H54 (cell line): ENCODE data around the gene AKAP6.
A peak's percentile ranks its signal among the peaks of the same experiment; 100 is the strongest.

ENCODE experiments used
- DNase-seq: peaks from one replicate; pipeline ENCODE4 v3.0.0; 2011; ENCODE audit warnings: low spot score, mixed read lengths; ENCODE audit not compliant: insufficient read length
- FAIRE-seq: peaks from 3 replicates; lab custom pipeline; 2011; peaks lifted over from hg19 to GRCh38; lab: Jason Lieb, UNC
- POLR2A ChIP-seq: IDR thresholded peaks from 2 replicates; pipeline ENCODE4 v1.6.1; 2011; ENCODE audit warnings: low read depth, mild to moderate bottlenecking, low read length

Gene AKAP6

DNA sequence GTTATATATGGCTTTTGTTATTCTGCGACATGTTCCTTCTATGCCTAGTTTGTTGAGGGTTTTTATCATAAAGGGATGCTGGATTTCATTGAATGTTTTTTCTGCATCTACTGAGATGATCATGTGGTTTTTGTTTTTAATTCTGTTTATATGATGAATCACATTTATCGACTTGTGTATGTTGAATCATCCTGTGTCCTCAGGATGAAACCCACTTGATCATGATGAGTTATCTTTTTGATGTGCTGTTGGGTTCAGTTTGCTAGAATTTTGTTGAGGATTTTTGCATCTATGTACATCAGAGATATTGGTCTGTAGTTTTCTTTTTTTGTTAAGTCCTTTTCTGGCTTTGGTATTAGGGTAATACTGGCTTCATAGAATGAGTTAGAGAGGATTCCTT is 291.2 kb downstream of the AKAP6 start:
- TF ChIP-seq POLR2A, result no peak
- FAIRE-seq (peak; percentile 100), DNase-seq (no peak)

DNA sequence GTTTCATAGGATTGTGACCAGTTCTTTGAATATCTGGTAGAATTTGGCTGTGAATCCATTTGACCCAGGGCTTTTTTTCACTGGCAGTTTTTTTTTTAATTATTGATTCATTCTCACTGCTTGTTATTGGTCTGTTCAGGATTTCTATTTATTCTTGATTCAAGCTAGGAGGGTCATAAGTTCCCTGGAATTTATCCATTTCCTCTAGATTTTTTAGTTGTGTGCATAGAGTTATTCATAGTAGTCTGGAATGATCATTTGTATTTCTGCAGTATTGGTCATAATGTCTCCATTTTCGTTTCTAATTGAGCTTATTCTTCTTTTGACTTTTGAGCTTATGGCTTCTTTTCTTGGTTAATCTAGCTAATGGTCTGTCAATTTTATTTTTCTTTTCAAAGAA is 291.6 kb downstream of the AKAP6 start:
- DNase-seq (no peak), FAIRE-seq (no peak)

DNA sequence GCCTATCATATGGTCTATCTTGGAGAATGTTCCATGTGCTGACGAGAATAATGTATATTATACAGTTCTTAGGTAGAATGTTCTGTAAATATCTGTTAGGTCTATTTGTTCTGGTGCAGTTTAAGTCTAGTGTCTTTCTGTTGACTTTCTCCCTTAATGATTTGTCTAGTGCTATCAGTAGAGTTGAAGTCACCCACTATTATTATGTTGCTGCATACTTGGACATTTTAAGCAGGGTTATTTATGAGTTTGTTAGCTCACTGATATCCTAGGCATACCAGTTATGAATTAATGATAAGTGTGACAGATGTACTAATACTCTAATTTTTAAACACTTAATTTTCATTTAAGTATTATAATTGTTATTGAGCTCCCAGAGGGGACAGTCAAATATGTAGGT is 292.5 kb downstream of the AKAP6 start:
- DNase-seq, result no peak
- peak; percentile 87 for FAIRE-seq
- no peak for TF ChIP-seq POLR2A

More for the DNA sequence above, 291.6 kb downstream of the AKAP6 start:
- no peak for TF ChIP-seq POLR2A

DNA sequence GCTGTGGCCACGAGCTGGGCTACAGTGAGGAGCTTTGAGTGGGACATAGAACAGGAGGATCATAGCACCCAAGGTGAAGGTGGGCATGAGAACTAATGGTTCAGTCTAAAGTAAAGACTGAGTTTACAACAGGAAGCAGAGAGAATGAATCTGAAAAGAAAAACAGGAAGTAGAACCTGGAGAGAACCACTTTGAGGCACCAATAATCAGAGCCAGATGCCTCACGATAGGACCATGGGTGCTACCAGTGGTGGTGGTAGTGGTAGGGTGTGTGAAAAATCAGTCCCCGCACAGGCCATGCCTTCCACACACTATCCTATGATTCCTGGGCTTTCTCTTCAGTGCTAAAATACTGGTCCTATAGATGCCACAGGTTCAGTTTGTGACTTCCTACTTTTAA is 293.6 kb downstream of the AKAP6 start:
- no peak for TF ChIP-seq POLR2A
- no peak for DNase-seq
- FAIRE-seq, result no peak

DNA sequence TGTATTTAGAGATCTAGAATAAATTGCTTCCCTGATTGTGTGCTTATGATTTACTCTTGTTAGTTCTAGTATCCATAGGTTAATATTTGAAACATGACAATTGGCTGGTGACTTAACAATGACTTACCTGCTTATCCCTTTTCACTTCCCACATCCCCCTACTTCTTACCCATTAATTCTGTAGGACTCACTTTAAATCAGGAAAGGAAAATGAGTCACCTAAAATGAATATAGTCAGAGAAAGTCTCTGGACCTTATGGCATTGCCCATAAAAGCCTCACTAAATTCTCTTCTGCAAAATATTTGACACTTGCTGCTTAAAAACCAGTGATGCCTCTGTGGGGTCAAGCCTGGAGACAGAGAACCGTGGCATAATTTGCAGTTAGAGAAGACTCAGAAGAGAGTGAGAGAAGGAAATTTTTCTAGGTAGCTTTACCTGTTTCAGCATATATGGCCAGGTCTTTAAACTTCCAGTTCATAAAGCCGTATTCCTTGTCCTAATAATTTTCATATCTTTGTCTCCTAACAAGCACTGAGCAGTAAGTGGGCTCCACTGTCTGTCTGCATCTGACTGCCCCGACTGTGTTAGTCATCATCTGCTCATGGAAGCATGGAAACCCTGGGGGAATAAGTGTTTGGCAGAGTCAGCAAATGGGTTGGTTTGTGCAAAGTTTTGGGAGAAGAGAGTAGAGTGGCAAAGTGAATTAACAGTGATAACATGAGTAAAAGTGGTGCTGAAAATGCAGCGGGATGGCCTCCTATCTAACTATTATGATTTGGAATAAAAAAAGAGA is 294.4 kb downstream of the AKAP6 start:
- FAIRE-seq (peak; percentile 100), DNase-seq (no peak)
- TF ChIP-seq POLR2A, result no peak

DNA sequence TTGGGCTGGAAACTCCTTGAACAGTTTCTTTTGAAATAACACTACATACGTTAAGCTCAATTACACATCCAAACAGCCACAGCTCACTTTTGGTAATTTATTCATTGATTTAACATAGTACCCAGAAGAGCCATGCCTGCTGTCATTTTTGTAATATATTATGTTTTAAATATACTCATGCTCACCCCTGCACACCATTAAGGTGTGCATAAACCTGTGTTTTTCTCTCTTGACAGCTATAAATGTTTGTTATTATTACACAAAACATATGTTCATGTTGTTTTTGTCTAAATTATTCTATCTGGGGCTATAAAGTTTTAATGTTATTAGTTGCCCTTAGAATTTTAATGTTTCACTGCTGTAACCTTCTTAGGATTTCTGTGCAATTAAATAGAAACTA is 296.1 kb downstream of the AKAP6 start:
- peak; percentile 86 for FAIRE-seq
- no peak for DNase-seq
- TF ChIP-seq POLR2A, result no peak

DNA sequence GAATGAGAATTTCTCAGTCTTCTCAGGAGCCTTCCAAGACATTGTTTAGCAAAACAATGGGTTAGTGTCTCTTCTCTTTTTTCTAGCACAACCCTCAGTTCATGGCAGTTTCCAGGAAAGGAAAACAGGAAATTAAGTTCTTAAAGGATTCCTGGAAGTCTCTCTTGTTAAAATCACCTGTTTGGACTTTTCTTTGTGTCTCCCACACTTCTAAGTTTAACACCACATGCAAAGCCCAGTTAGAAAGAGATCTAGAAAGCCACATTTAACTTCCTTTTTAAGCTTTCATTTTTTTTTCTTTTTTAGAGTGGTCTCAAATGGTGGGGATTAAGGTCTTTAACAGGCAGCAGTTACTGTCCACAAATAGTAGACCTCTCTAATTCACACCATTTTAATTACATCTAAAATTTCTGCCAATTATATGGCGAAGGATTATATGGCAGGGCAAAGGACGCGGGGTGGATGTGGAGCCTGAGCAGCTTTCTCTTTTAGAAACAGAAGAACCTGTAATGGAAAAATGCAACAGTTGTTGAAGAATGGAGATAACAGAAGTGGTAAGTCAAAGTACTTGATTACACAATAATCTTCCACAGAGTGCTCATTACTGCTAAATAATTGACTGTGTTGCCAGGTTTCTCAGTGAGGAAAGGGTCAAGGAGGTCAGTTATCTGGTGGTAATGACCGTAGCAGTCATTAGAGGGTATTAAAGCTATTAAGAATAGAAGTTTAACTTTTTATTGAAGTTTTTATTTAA is 298.6 kb downstream of the AKAP6 start:
- FAIRE-seq (peak; percentile 76), DNase-seq (no peak)
- TF ChIP-seq POLR2A, result no peak

DNA sequence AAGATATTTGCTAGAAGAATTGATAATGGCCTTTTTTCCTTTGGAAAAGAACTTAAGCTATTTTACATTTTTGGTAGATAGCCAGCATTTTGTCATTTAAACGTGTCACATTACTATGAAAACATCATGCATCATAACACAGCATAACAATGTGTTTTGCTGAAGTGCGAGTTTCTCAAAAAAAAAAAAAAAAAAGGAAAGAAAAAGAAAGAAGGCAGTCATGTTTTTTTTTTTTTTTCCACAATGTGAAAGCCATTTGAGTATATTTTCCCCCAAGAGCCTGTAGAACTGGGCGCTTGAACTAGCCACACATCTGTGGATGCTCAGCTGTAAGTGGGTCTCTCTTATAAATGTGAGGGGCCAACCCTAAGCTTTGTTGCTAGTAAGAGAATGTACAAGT is 300.1 kb downstream of the AKAP6 start:
- no peak for TF ChIP-seq POLR2A
- no peak for DNase-seq
- peak; percentile 20 for FAIRE-seq

DNA sequence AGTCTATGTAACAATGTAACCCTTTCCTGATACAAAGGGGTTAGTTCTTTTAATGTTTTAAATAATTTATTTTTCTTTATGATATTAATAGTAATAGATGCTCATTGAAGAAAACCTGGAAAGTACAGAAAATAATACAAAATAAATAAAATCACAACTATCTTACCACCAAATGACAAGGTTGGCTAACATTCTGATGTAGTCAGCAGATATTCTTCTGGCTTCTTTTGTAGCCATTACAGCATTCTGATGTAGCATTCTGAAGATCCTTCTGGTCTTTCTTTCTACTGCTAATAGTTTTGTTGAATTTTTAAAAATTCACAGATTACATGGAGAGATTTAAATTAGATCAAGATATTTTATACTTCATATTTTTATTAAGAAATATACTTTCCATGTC is 301.6 kb downstream of the AKAP6 start:
- DNase-seq, result no peak
- no peak for TF ChIP-seq POLR2A
- FAIRE-seq, result no peak

DNA sequence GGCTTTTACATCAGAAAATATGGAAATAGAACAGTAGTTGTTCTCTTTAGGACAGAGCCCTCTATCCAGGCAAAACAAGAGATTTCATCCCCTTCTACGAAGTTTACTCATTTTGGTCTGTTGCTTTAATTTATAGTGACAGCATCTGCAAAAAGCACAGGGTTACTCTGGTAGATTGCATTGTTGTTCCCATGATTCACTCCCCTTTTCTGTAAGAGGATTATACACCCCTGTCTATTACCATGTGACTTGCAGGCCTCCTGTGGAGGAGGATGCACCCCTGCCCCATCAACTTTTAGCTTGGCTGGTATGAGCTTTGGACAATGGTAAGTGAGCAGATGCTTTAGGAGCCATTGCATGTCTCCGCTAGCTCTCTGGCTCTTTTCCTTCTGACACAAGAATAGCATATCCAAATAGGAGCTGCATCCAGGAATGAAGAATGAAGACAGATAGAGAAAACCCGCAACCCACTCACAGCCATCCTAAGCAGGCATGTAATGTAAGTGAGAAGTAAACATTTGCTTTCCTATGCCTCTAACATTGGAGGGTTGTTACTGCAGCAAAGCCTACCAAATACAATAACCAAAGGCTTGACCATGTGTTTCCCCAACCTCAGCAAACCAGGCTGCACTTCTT is 304.2 kb downstream of the AKAP6 start:
- DNase-seq (no peak), FAIRE-seq (peak; percentile 96)
- TF ChIP-seq POLR2A, result no peak

DNA sequence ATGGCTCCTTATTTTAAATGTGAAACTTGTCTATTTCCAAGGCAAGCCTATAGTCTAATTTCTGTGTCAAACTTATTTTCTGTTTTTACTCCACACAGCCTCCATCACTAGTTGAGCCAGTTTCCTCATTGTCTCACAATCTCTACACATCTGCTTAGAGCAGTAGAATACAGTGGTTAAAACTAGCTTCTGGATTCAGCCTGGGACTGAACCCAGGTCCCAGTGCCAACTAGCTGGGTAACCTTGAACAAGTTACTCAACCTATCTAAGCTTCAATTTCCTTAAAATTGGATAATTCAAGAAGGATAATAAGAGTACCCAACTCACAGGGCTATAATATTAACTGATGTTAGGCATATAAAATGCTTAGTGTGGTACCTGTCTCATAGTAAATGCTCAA is 304.8 kb downstream of the AKAP6 start:
- FAIRE-seq (no peak), DNase-seq (no peak)
- TF ChIP-seq POLR2A, result no peak

DNA sequence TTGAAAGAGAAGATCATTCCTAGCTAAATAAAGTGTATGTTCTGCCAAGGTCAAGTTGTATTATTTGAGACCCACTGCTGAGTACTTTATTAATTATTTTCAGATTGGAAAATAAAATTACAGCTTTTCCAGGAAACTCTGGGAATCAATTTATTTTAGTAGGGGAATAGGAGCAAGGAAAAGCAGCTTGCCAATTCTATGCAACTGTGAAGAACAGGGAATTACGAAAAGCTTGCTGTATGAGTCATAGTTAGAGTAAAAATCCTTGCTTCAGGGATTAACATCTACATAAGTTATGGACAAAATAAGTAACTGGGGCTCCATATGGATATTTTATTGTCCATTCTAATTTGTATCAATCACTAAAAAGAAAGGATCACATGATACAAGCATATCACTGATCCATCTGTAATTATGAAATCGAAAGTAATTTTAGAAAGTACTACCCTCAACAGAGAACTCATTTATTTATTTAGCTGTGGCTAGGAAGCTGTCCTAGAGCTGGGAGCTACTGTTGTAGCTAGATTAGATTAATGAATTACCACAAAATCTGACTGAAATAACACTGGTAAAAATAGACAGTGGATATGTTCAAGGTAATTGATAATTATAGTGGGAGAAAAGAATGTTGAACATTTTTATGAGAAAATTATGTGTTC is 306.1 kb downstream of the AKAP6 start:
- no peak for TF ChIP-seq POLR2A
- peak; percentile 99 for FAIRE-seq
- no peak for DNase-seq

DNA sequence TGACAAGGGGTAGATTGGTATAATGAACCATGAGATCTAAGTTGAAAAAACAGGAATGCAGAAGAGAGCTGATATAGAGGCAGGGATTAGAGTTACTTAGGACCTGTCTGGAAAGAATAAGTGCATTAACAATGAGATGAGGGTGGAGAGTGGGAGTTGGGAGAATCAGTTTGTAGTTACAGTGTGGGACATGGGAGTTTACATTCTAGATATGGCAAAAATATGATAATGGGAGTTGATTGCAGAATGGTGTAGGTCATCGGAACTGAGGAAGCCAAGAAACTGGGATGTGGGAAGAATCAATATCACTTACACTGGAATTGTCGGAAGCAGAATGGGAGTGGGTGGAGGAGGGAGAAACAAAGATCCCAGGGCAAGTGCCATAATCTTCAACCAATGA is 308.5 kb downstream of the AKAP6 start:
- FAIRE-seq (peak; percentile 81), DNase-seq (no peak)
- no peak for TF ChIP-seq POLR2A

DNA sequence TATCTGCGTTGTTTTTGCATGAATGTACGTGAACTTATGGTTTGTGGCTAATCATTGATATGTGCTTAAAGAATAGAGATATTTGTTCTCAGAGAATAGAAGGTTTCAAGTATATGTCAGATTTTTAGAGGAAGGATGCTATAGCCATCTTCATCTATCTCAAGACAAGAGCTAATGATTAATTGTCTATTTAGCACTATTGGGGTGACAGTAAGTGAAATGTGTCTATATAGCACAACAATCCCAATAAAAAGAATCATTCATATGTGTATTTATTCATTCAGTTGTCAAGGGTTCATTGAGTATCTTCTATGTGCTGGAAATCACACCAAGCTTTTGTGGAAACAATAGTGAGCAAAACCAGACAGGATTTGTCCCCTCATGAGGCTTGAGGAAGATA is 310.1 kb downstream of the AKAP6 start:
- no peak for TF ChIP-seq POLR2A
- FAIRE-seq, result peak; percentile 53
- DNase-seq, result no peak
